NCI-H1436 treated with DMSO at 0.1 percent for 48 hours (cell line): ENCODE results near the gene SHB.

ENCODE experiments used
- DNase-seq: peaks from one replicate; lab custom pipeline; 2025; lab: John Stamatoyannopoulos, UW

Gene SHB

GRCh38 chr9:37988602-37989001 lies 80.4 kb downstream of the SHB start:
- no peak for DNase-seq

- no peak for DNase-seq
Observed at GRCh38 chr9:37988041-37988440, 81.0 kb downstream of the SHB start.

GRCh38 chr9:37987467-37987981 lies 81.5 kb downstream of the SHB start:
- DNase-seq: no peak

DNA sequence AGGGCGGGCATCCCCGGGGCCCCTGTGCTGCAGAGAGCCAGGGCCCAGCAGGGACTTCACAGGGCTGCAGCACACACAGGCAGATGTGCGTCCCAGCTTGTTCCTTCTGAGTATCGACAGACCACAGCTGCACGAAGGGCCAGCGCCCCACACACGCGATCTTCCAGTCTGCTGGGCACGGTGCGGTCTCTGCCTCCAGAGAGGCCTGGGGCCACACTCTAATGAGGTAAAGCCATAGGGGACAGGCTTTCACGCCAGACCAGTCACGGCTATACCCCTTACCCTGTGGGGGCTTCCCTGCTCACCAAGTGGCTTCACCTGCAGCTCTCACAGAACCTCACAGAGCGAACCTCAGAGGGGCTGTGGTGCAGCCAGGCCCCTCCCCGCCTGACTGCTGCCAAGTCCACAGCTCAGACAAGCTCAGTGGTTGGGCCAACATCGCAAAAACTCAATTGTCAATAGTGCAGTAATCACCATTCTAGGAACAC lies 82.2 kb downstream of the SHB start:
- DNase-seq: no peak

- no peak for DNase-seq
Observed at GRCh38 chr9:37986001-37986400, 83.0 kb downstream of the SHB start.

GRCh38 chr9:37984672-37985611 lies 84.1 kb downstream of the SHB start:
- peak; percentile 36 for DNase-seq

- DNase-seq: no peak
Observed at GRCh38 chr9:37984278-37984671, 84.8 kb downstream of the SHB start.

DNA sequence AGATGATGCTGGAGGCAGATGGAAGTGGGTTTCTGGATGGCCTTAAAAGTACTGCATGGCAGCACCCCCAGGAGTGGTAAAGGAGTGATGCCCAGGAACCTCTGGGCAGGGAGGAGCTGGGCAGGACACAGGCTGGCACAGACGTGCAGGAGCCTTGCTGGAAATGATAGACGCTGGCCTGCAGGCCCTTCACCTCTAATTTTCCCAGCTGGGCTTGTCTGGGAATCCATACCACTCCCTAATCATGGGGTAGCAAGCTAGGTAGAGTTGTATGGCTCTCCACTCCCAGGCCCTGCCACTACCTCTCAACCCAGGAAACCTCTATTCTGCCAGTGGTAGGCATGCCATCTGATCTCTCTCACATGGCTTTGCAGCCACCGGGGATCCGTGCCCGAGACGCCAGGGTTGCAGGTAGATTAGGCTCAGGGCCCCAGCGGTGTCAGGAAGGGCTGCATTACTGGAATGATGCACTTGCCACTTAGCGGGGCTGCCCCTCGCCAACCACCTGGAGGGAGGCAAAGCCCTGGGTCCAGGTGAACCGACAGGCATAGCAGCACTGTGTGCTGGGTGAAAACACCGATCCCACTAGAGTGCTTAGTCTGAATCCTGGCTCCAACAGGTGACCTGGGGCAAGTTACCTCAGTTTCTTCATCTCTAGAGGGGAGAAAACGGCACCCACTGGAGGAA lies 85.5 kb downstream of the SHB start:
- no peak for DNase-seq

DNA sequence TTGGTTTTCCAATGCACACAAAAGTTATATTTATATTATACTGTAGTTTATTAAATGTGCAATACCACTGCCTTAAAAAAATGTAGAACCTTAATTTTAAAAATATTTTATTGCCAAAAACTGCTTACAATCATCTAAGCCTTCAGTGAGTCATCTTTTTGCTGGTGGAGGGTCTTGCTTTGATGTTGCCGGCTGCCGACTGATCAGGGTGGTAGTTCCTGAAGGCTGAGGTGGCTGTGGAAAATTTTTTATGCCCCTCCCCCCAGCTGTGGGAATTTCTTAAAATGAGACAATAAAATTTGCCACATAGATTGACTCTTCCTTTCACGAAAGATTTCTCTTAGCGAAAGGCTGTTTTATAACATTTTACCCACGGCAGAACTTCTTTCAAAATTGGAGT lies 89.2 kb downstream of the SHB start:
- DNase-seq: no peak

- DNase-seq: no peak
Observed at GRCh38 chr9:37978983-37979382, 90.0 kb downstream of the SHB start.

DNA sequence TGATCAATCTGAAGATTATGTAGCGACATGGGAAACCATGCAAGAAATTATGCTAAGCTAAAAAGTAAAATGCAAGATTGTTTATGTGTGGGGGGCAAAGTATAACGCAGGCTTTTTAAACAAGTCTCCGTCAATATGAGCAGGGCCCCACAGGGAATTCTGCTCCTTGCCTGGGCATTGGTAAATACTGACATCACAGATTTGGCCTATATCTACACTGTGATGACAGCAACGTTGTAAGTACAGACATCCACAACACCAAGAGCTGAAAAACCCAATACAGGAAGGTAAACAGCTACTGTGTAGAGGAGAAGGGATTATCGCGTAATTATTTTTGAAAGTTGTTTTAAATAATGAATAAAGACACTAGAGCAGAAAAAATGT lies 90.6 kb downstream of the SHB start:
- DNase-seq: no peak

DNA sequence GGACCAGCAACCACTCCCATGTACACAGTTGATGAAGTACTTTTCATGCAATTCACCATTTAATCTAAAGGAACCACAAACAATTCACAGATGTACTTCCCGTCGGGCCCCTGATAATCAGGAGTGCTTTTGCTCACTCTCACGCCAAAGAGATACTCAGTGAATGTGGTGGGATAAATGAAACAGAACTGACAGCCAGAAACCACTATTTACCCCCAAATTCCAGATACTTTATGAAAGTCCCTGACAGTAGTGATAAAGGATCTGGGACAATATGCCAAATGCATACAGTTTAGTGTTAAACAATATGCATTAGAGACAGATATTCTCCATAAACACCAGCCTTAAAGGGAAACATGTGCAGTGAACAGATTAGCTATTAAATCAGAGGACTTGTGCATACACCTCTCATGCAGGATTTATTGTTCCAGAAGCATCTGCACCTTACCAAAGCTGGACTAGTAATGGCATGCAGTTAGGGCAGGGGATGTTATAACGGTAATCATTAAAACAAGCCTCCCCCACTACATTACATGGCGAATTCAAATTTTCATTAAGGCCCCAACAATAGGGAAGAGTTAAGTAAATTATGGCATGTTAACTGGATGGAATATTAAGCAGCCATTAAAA lies 91.1 kb downstream of the SHB start:
- no peak for DNase-seq

GRCh38 chr9:37976714-37977477 lies 92.1 kb downstream of the SHB start:
- no peak for DNase-seq

- DNase-seq: no peak
Observed at GRCh38 chr9:37975639-37976038, 93.4 kb downstream of the SHB start.

GRCh38 chr9:37974506-37975173 lies 94.4 kb downstream of the SHB start:
- DNase-seq: no peak

DNA sequence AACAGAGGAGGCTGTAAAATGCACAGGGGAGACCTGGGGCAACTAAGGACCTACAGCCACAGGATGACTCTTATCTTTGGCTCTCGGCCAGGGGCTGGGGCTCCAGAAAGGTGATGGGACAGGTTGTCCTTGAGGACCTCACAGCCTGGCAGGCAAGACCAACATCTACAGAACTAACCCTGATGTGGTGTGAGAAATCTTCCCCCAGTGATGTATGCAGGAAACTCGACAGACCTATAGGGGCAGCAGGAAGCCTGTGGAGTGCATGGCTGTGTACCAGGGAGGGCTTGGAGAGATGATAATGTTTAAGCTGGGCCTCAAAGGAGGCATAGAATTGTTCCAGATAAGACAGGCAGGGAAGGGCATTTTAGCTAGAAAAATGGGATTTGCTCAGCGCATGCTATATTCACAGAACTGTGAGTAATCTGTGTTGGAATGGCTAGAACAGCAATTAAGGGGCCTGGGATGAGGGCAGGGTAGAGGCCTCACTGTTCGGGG lies 96.6 kb downstream of the SHB start:
- DNase-seq: no peak

DNA sequence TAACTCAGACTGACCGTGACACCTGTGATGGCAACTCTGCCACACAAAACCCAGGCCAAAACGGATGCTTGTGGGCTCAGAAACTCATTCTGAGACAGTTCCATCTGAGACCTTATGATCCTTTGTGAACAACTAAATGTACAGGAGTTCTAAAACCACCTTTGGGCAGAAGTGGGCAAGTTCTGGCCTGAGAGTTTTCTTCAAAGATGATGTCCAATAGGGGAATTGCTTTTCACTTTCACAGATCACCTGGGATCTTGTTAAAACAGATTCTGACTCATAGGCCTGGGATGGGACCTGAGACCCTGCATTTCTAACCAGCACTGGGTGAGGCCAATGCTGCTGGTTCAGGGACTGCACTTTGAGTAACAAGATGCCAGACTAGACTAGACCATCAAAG lies 97.3 kb downstream of the SHB start:
- no peak for DNase-seq

- DNase-seq: no peak
Observed at GRCh38 chr9:37971108-37971459, 97.9 kb downstream of the SHB start.

DNA sequence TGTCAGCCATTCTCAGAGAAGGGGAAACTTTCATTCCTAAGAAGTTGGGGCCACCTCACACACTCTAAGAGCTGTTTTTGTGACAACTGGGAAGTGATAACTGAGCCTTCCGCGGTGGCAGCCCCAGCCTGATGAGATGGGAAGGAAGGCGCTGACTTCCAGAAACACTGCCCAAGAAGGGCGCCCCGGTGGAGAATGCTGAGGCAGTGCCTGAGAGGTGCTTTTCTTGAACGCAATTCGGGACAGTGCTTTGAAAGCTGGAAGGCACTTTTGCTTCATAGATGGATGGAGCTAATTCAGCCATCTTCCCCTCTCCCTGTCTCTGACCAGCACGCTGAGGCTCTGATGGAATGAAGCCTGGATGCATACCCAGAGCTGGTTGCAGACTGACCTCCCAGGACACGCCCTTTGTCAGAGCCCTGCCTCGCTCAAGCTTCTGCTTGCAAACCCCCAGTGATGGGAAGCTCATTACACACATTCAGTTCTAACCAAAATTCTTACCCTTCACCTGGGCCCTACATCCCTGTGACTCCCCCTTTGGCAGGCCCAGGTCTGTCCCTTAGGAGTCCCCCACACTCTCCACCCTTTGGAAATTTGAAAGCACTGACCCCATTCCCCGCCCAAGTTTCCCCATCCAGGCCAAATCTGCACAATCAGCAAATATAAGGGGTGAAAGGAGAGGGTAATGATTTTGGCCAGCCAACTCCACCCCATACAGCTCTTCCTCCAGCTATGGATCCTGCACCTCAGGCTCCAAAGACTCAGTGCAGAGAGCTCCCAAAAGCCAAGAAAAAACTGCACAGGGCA lies 98.5 kb downstream of the SHB start:
- no peak for DNase-seq

GRCh38 chr9:37969558-37970300 lies 99.3 kb downstream of the SHB start:
- DNase-seq: no peak
